Heart left ventricle (tissue), 13 donors: ENCODE data around the gene MATK.

Source experiments
- CTCF ChIP-seq, 12 donors: fragments of 200-600 bp; sonication (generic) in 4 of 12; IDR thresholded peaks; one replicate each; pipeline versions ENCODE4 v1.5.0 to v1.8.0; 2018 to 2022; ENCODE audit warnings: antibody characterized with exemption in 12 of 12, mild to moderate bottlenecking in 5 of 12
- POLR2A ChIP-seq, 2 donors: fragments of 450-650 bp; IDR thresholded peaks; one replicate each; pipeline ENCODE4 v1.6.1; 2017; ENCODE audit warnings: antibody characterized with exemption in 2 of 2, mild to moderate bottlenecking in 2 of 2, moderate library complexity in 2 of 2
- donor health status: ischemic (EF 13 %, LVEDD 7.1; RV severe dilation, severe dysfunction).
- donor health status: DM: no; HTN: yes; CAD: no.
- donor health status: DM: no; HTN: no; CAD: no.
- donor health status: ischemic (EF 25% LVEDD 6.9; RV normal size, moderate dysfunction).
- donor health status: ischemic (EF 25% LVEDD 5.7; RV mildly dilated, moderate dysfunction).
- donor health status: ischemic (EF 35%, LVEDD 5.7; RV mildly dilated, moderate dysfunction).
- donor health status: nonischemic (EF 11% LVEDD 7.7; RV severe dilation, severe dysfunction).
- donor health status: DM: yes; HTN: yes; CAD: no.
- donor health status: PGD.
- donor health status: ischemic (EF 29% LVEDD 5.4; RV normal size, mild dysfunction).
- donor health status: nonischemic (EF 23%, LVEDD 6.1; RV moderate dilation, normal function).

- TF ChIP-seq CTCF (IDR thresholded peaks at IDR 0.05) (no peak), POLR2A (IDR thresholded peaks at IDR 0.05) (no peak)
These were observed 40.0 kb upstream of the MATK start for GRCh38 chr19:3826163-3826562.
